NCI-H2227 (cell line): ENCODE data around the gene SLX4.

Experiments
- DNase-seq: peaks from one replicate; lab custom pipeline; 2025; ENCODE audit not compliant: unreplicated experiment; lab: John Stamatoyannopoulos, UW

The SLX4 gene

DNA sequence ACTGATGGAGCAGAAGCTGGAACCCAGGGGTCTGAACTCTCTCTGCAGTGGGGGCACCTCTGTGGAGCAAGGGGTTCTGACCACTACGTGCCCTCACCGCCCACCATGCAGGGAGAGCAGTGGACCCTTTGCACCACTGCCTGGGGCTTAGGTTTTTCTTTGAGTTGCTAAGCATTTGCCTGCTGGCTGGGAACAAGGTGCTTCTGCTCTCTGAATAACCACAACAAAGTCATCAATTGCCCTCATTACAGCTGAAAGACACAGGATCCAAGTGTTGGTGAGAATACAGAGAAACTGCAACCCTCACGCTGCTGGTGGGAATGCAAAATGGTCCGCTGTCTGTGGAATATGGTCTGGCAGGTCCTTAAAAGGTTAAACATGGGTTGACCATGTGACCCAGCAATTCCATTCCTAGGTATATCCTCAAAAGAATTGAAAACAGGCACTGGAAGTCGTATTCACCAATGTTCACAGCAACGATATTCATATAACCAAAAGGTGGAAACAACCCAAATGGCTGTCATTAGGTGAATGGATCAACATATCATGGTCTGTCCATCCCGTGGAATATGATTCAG is 57.0 kb downstream of the SLX4 start:
- no peak for DNase-seq

DNA sequence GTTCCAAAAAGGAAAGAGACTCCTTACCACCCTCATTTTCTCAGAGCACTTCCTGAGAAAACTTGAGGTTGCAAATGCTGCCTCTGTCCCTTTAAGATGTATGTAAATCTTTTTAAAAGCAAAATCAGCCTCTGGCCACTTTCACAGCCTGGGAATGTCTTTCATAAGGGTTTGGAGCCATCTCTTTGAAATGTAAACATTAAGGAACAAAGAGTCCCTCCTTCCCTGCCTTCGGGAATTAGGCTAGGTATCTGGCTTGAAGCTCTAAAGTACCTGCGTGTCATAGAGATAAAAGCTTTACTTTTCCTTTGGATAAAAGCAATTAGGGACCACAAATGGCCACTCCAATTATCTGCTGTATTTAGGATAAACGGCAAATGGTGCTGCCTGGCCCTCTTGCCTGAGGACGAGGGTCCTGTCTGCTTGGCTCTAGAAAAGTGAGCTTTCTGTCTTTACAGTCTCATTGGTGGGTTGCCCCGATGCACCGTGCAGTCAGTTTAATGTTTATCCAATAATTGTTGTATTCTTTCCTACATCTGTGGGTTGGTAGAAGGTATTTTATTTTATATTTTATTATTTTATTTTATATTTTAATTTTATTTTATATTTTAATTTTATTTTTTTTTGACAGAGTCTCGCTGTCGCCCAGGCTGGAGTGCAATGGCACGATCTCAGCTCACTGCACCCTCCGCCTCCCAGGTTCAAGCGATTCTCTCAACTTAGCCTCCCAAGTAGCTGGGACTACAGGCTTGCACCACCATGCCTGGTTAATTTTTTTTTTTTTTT is 58.1 kb downstream of the SLX4 start:
- peak; percentile 48 for DNase-seq

DNA sequence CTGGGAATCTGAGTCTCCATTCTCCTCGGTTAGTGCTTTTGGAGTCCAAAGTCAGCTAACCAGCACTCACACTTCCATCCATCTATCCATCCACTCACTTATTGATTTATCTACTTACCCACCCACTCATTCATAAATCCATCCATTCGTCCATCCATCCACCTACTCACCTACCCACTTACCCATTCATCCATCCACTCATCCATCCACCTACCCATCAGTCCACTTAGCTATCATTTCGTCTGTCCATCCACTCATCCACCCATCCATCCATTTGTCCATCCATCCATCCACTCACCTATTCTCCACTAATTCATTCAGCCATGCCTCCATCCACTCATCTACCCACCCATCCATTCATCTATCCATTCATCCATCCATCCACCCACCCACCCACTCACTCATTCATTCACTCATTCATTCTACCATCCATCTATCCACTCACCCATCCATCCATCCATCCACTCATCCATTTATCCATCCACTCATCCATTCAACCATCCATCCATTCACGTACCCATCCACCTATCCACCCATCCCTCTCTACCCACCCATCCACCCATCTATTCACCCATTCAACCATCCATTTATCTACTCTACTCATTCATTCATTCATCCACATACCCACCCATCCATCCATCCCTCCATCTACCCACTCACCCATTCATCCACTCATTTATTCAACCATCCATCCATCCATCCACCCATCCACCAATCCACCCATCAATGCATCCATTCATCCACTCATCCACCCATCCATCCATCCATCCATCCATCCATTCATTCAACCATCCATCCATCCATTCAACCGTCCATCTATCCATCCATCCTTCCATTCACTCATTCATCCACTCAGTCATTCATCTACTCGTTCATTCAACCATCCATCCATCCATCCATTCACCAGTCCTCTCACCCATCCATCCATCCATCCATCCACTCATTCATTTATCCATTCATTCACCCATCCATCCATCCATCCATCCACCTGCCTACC is 60.3 kb downstream of the SLX4 start:
- no peak for DNase-seq

DNA sequence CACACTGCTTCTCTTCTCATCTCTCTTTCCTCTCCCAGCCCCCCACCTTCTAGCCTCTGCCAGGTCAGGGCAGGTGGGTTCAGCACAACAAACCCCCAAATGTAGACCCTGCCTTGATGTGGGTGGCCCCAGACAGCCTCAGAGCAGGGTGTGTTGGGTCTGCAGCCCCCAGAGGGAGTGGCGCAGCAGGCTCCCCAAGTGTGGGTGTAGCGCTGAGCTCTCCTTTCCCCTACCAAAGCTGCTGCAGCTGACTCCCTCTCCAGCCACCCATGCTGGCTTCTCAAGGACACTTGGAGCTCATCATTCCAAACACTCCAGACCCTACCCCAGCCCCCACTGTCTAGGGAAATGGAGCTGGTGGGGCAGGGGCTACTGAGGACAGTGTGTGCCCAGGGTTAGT is 61.5 kb downstream of the SLX4 start:
- DNase-seq, result no peak

DNA sequence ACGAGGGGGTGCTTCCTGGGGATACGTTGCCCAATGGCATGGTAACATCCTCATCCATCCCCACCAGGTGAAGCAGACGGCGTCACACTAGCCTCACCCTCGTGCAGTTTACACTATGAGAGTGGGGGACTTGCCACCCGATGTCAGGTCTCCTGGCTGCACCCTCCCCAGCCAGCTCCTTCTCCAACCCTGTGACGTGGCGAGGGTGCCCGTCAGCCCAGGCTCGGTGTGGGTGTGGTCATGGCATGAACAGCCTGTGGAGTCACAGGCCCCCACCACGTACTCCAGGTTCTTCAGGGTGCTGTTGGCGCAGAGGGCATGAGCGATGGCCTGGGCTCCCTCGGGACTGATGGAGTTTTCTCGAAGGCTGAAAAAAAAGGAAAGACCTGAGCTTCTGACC is 62.5 kb downstream of the SLX4 start:
- DNase-seq, result no peak

DNA sequence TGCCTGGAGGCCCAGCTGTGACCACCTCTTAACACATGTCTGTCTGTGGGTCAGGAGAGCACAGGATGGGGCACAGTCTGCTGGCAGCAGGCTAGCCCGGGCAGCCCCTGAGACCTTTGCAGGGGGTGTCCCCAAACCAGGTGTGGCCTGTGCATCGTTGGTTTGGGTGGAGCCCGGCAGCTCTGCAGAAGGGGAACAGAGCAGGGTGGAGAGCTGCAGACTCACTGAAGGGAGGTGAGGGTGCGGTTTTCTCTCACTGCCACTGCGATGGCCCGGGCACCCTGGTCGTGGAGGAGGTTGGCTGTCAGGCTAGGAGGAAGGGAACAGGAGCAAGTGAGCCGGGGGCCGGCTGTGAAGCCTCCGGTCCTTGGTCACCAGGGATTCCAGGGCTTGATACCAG is 63.0 kb downstream of the SLX4 start:
- no peak for DNase-seq

DNA sequence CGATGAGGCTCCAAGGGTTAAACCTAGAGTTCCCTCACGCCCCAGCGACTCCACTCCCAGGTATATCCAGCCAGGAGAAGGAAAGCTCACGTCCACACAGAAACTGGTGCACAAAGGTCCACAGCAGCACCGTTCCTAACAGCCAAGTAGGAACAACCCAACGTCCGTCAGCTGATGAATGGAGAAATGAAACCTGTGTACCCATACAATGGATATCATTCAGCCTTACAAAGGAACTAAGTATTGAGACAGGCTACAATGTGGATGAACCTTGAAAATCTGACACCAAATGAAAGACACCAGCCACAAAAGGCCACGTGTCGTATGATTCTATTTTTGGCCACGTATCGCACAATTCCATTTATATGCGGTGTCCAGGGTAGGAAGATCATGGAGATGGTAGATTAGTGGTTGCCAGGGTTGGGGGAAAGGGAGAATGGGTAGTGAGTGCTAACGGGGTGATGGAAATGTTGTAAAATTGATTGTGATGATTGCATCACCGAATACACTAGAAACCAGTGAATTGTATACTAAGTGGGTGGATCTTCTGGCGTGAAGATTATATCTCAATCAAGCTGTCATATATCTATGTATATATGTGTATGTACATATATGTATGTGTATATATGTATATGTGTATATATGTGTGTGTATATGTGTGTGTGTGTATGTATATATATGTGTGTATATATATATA is 64.3 kb downstream of the SLX4 start:
- DNase-seq, result no peak

DNA sequence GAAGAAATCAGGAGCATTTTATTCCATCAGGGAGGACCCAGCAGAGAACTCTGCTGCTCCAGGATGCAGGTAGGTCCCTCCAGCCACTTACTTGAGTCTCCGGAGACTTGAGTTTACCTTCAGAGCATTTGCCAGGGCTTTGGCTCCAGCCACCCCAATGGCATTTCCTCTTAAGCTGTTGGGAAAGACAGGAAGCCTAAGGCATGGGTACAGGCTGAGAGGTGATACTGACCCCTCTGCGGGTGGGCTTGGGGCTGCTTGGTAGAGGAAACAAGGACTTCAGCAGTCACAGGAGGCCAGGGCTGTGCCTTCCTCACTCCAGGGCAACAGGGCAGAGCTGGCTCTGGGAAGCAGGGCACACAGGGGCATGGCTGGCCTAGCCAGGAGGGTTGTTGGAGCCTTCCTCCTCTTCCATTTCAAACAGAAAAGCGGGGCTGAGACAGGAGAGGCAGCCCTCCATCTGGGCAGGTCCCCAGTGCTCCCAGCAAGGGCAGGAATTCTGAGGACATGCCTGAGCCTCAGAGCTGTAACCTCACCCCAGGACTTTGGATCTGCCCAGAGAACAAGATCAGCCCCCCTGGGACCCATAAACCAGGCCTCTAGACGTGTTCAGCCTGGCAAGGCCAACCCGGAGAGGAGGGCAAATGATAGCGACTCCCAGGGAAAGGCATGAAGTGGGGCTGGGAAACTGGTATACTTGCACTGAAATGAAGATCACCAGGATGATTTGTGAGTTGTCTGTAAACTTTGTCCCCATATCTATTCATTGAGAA is 68.6 kb downstream of the SLX4 start:
- DNase-seq, result no peak

DNA sequence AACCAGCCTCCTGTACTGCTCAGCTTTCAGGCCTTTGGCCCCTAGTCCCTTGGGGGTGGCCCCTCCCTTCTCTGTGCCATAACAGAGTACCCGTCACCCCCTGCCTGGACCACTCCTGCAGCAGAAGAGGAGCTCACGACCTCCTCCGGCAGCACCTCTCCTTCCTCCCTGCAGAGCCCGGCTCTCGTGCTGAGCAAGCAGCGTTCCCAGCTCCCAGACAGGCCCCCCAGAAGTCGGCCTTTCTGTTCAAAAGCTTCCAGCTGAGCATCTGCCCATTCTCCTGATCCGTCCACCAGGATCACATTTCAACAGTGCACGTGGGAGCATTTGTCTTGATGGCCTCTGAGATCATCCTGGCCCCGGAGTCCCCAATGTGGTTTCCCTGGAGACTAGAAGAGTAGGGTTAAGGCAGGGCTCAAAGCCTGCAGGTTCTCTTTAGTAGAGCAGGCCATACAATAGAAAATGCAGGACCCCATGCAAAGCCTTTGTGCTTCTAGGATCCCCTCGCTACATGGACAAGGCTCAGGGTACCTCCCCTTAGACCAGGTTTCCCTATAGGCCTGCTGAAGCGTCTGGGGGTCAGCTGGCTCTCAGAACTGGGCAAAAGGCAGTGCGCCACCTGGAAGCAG is 69.8 kb downstream of the SLX4 start:
- DNase-seq, result no peak

DNA sequence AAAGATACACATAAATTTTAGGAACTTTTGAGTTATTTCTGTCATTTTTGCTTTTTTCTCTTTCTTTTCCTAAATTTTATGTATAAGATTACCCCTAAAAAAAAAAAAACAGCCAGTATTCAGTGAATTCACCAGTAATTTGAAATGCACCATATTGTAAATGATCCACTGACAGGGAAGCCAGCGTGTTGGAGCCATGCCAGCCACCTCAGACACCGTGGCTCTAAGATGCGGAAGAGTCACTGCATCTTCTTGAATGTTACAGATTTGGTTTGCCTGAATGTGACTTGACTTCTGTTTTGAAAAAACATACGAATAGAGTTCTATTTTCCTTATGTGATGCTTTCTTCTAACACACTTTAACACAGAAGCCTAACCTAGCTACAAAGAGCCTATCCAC is 73.2 kb downstream of the SLX4 start:
- DNase-seq, result no peak

DNA sequence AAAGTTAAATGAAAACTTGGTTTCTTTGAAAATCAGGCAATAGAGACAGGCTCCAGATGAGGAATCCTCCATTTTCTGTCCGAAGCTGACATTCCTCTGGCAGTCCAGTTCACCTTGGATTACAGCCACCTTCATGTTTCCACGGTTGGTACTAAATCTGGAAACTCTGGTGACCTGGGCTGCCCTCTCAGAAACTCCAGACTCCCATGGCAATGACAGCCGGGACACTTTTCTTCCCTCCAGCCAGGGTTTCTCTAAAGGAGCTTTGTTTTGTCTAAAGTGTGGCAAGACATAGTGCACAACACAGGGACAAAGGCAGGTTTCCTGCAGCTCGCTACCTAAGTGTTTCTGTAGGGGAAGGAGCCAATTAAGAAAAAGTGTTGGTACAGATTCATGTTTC is 74.6 kb downstream of the SLX4 start:
- no peak for DNase-seq

DNA sequence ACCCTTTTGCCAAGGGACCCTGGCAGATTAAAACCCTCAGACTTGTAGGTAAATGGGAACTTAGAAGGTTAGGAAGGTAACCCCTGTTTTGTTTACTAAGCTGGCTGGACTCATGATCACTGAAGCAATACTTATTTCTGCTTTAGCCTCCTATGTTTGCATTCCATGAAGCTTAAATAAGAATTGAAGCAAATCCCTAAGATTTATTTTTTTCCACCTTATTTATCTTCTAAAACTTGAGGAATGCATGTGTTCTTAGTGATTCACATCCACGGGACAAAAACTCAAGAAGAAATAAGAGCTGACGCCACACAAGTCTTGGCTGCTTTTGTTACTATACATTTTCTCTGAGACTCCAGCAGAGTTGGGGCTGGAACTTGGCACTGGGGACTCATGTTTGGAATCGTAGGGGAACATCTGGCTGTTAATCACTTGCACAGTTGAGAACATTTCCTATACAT is 75.1 kb downstream of the SLX4 start:
- DNase-seq, result no peak

DNA sequence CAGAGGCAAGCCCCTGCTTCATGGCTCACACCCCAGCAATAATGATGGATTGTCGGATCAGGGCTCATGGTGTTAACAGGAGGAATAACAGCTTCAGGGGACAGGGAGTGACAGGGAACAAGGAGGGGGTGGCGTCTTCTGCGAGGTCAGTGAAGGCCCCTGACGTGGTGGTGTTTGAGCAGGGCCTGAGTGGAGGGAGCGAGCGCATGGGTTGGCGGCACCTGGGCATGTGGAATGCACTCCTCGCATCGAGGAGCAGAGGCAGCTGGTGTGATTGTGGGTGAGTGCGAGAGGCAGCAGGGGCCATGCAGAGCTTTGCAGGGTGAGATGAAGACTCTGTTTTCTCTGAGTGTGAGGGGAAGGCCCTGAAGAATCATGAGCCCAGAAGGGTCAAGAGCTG is 77.3 kb downstream of the SLX4 start:
- no peak for DNase-seq

DNA sequence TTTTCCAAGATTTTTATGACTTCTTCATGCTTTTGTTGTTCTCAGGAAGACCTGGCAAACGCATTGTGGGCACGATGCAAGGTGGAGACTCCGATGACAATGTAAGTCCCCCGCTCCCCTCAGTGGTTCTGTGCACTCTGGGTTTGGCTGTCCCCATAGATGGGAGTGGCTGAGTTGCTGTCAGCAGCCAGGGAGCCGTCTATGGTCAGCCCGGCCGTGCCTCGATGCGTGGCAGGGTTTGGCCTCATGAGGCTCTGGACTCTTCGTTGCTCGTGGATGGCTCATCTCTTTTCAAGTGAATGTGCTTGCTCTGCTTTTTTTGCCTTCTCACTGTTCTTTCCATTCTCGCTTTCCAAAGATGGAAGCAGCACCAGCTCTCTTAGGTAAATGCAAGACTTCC is 78.7 kb downstream of the SLX4 start:
- DNase-seq, result no peak
